ENCODE measurements around the gene DSEL.

Gene DSEL

GRCh38 chr18:67516539-67517443 is at the start of gene DSEL:
TSS of gene DSEL (minus strand) at chr18:67516720. CDS start at chr18:67514608, 2,112 bp downstream.
- no peaks in the 10 kb centered on the region for H3K9me3 ChIP-seq
- peak within 1 kb of the TSS; percentile 93 for H3K4me2 ChIP-seq
- H3K36me3 ChIP-seq = no peaks in the 10 kb centered on the region
- peaks cover 5% of the 10 kb centered on the region; the same call in 1 of the 2 replicates for H3K4me1 ChIP-seq
- H3K27me3 ChIP-seq = peaks cover 4% of the 10 kb centered on the region; the same call in 1 of the 2 replicates
- H3K9ac ChIP-seq = peak within 1 kb of the TSS; percentile 76
- no peaks in the 10 kb centered on the region for H4K20me1 ChIP-seq
- no peak within 1 kb of the TSS for H3K27ac ChIP-seq
- no peak for TF ChIP-seq Cebpa-rat (IDR thresholded peaks at IDR 0.05)
- peak within 1 kb of the TSS; percentile 88 for H3K4me3 ChIP-seq

DNA sequence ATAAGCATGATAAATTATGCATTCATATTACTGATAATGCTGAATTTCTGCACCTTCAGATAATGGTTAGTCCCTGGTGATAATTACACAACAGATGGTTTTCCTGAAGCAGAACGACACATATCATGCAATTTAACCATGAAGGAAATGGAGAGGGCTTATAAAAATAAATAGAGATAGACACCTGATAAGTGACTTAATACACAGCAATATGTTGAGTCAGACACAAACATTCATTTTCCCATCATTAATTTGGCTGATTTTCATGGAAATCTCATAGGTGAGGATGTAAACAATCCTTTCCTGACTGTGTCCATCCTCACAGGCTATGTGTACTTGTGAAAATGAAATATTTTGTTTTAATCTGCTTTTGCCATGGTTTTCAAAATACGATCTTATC is 36.9 kb upstream of the DSEL start:
- Histone ChIP-seq H3K27me3 (no peaks in the 10 kb centered on the region), H3K36me3 (no peaks in the 10 kb centered on the region), H3K9ac (no peak overlapping the region)

DNA sequence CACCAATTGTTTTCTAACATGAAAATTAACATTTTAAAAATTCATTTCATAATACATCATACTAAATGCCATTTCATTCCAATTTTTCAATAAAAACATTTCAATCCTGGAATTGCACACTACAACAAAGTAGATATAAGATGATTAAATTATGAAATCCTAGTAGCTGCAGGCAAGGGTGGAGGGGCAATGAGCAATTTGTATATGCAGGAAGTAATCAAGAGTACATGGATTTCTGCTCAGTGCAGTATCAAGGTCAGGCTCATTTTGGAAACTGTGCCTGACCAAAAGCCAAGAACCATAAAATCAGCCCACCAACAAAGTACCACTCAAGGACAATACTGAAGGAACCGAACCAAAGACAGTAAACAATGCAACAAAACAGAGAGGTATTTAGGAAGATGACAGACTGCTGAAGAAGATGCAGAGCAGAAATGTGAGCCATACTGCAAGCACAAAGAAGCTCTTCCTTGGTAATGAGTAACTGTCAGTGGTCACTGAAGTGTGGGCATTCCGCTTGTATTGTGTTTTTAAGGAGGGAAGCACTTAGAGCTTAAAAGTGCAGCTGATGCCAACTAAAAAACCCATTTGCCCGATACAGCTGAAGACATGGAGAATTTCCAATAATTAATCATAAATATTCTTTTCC is 34.5 kb upstream of the DSEL start:
- no peaks in the 10 kb centered on the region for H3K36me3 ChIP-seq
- no peaks in the 10 kb centered on the region for H4K20me1 ChIP-seq
- no peaks in the 10 kb centered on the region for H3K9me3 ChIP-seq
- H3K4me1 ChIP-seq = no peaks in the 10 kb centered on the region
- no peak overlapping the region for H3K4me2 ChIP-seq
- TF ChIP-seq Cebpa-rat (IDR thresholded peaks at IDR 0.05) = no peak
- H3K27me3 ChIP-seq = no peaks in the 10 kb centered on the region
- no peak overlapping the region for H3K27ac ChIP-seq
- H3K4me3 ChIP-seq = no peak overlapping the region
- H3K9ac ChIP-seq = no peak overlapping the region

More for the DNA sequence above, 36.9 kb upstream of the DSEL start:
- no peaks in the 10 kb centered on the region for H3K9me3 ChIP-seq
- no peaks in the 10 kb centered on the region for H3K4me1 ChIP-seq
- no peak overlapping the region for H3K27ac ChIP-seq
- H3K4me2 ChIP-seq = no peak overlapping the region
- no peak overlapping the region for H3K4me3 ChIP-seq
- no peaks in the 10 kb centered on the region for H4K20me1 ChIP-seq
- no peak for TF ChIP-seq Cebpa-rat (IDR thresholded peaks at IDR 0.05)

GRCh38 chr18:67549946-67550345 is 33.4 kb upstream of the DSEL start:
- no peaks in the 10 kb centered on the region for H3K9me3 ChIP-seq
- H3K36me3 ChIP-seq = no peaks in the 10 kb centered on the region
- H3K9ac ChIP-seq = no peak overlapping the region
- H3K4me1 ChIP-seq = no peaks in the 10 kb centered on the region
- no peak overlapping the region for H3K4me2 ChIP-seq
- no peaks in the 10 kb centered on the region for H4K20me1 ChIP-seq
- H3K27ac ChIP-seq = no peak overlapping the region
- no peak overlapping the region for H3K4me3 ChIP-seq
- H3K27me3 ChIP-seq = no peaks in the 10 kb centered on the region
- TF ChIP-seq Cebpa-rat (IDR thresholded peaks at IDR 0.05) = no peak

- no peak overlapping the region for H3K27ac ChIP-seq
- no peaks in the 10 kb centered on the region for H3K9me3 ChIP-seq
- no peaks in the 10 kb centered on the region for H3K4me1 ChIP-seq
- TF ChIP-seq Cebpa-rat (IDR thresholded peaks at IDR 0.05) = no peak
- H3K9ac ChIP-seq = no peak overlapping the region
- no peaks in the 10 kb centered on the region for H4K20me1 ChIP-seq
- no peaks in the 10 kb centered on the region for H3K27me3 ChIP-seq
- H3K4me2 ChIP-seq = no peak overlapping the region
- no peak overlapping the region for H3K4me3 ChIP-seq
- no peaks in the 10 kb centered on the region for H3K36me3 ChIP-seq
Measured at GRCh38 chr18:67545681-67546080, 29.2 kb upstream of the DSEL start.

DNA sequence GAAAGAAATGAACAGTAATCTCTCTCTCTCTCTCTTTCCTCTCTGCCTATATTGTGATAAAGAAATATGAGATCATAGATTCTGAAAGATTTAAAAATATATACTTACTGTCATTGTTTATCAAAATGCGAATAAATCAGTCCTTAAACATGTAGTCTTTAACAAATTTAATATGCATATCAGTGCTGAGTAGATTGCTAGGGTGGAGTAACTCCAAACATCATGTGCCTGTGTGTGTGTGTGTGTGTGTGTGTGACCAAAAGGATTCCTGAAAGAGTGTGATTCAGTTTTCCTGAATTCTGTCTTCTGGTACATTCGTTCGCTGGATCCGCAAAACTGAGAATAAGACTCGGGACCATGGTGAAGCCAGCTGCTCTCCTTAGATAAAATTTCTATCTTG is 24.0 kb upstream of the DSEL start:
- H3K4me2 ChIP-seq = no peak overlapping the region
- TF ChIP-seq Cebpa-rat (IDR thresholded peaks at IDR 0.05) = no peak

GRCh38 chr18:67531929-67532328 is 15.4 kb upstream of the DSEL start:
- no peak overlapping the region for H3K9ac ChIP-seq

More for the DNA sequence above, 24.0 kb upstream of the DSEL start:
- Histone ChIP-seq H3K27me3 (no peaks in the 10 kb centered on the region), H3K4me3 (no peak overlapping the region), H3K27ac (no peak overlapping the region), H3K9ac (no peak overlapping the region), H4K20me1 (no peaks in the 10 kb centered on the region), H3K36me3 (no peaks in the 10 kb centered on the region), H3K9me3 (no peaks in the 10 kb centered on the region), H3K4me1 (no peaks in the 10 kb centered on the region)

GRCh38 chr18:67525328-67526099 is 9.0 kb upstream of the DSEL start:
- Histone ChIP-seq H4K20me1 (no peaks in the 10 kb centered on the region), H3K4me2 (no peak overlapping the region), H3K27ac (no peak overlapping the region), H3K9ac (no peak overlapping the region), H3K4me3 (no peak overlapping the region), H3K27me3 (no peaks in the 10 kb centered on the region), H3K9me3 (no peaks in the 10 kb centered on the region), H3K4me1 (peaks cover 5% of the 10 kb centered on the region), H3K36me3 (no peaks in the 10 kb centered on the region)
- TF ChIP-seq Cebpa-rat (IDR thresholded peaks at IDR 0.05) = no peak

More at GRCh38 chr18:67531929-67532328, 15.4 kb upstream of the DSEL start:
- Histone ChIP-seq H3K27ac (no peak overlapping the region), H3K27me3 (no peaks in the 10 kb centered on the region), H3K4me3 (no peak overlapping the region), H3K36me3 (no peaks in the 10 kb centered on the region), H3K9me3 (no peaks in the 10 kb centered on the region), H3K4me2 (no peak overlapping the region), H4K20me1 (no peaks in the 10 kb centered on the region), H3K4me1 (peaks cover 5% of the 10 kb centered on the region)
- no peak for TF ChIP-seq Cebpa-rat (IDR thresholded peaks at IDR 0.05)

- H3K36me3 ChIP-seq = no peaks in the 10 kb centered on the region
- peaks cover 4% of the 10 kb centered on the region; the same call in 1 of the 2 replicates for H3K27me3 ChIP-seq
- no peaks in the 10 kb centered on the region for H4K20me1 ChIP-seq
- no peak overlapping the region for H3K4me3 ChIP-seq
- no peak overlapping the region for H3K27ac ChIP-seq
- H3K4me1 ChIP-seq = peaks cover 5% of the 10 kb centered on the region; the same call in 1 of the 2 replicates
- H3K4me2 ChIP-seq = no peak overlapping the region
- no peak for TF ChIP-seq Cebpa-rat (IDR thresholded peaks at IDR 0.05)
- H3K9ac ChIP-seq = no peak overlapping the region
- no peaks in the 10 kb centered on the region for H3K9me3 ChIP-seq
Measured at GRCh38 chr18:67520351-67520921, 3.9 kb upstream of the DSEL start.
